GM23338 (cell line): Measurements from ENCODE around the gene CFAP97. TPM values are rescaled to one million over a fixed set of nuclear protein-coding genes. Genes with fewer than 3 reads are reported as not detected.

Experiments
- ATAC-seq: fragments of 200-7000 bp; cut with Tn5 transposase; 3 replicates; pipeline ENCODE4 v1.9.1; 2020
- DNase-seq: peaks from one replicate; pipeline ENCODE4 v3.0.0-alpha.2; 2015; ENCODE audit warnings: low spot score
- H2AFZ ChIP-seq: fragments of 200-600 bp; sonication (generic); 2 replicates; pipeline ENCODE4 v1.8.0; 2016; ENCODE audit warnings: antibody characterized with exemption, mild to moderate bottlenecking, moderate library complexity
- H3F3A ChIP-seq: fragments of 200-600 bp; sonication (generic); replicated peaks from 2 replicates; pipeline ENCODE4 v1.8.0; 2017; ENCODE audit warnings: antibody characterized with exemption, mixed run types, low read depth
- H3K27ac ChIP-seq: fragments of 200-600 bp; sonication (generic); 2 replicates; pipeline ENCODE4 v1.6.1; 2016; ENCODE audit warnings: low read depth
- H3K27me3 ChIP-seq: fragments of 200-600 bp; sonication (generic); 2 replicates; pipeline ENCODE4 v1.8.0; 2016; ENCODE audit warnings: mild to moderate bottlenecking, mixed run types, moderate library complexity; ENCODE audit not compliant: insufficient read depth
- H3K36me3 ChIP-seq: fragments of 200-600 bp; sonication (generic); 2 replicates; pipeline ENCODE4 v1.8.0; 2016; ENCODE audit warnings: mild to moderate bottlenecking; ENCODE audit not compliant: insufficient read depth
- H3K4me1 ChIP-seq: fragments of 200-600 bp; sonication (generic); 2 replicates; pipeline ENCODE4 v1.8.0; 2016; ENCODE audit warnings: mild to moderate bottlenecking, moderate library complexity; ENCODE audit not compliant: insufficient read depth
- H3K4me2 ChIP-seq: fragments of 200-600 bp; sonication (generic); 2 replicates; pipeline ENCODE4 v1.7.1; 2017; ENCODE audit warnings: mixed run types
- H3K4me3 ChIP-seq: fragments of 200-600 bp; sonication (generic); 2 replicates; pipeline ENCODE4 v1.6.1; 2016; ENCODE audit warnings: mixed run types
- H3K79me2 ChIP-seq: fragments of 200-600 bp; sonication (generic); replicated peaks from 2 replicates; pipeline ENCODE4 v1.8.0; 2017; ENCODE audit warnings: mild to moderate bottlenecking; ENCODE audit not compliant: insufficient read depth
- H3K9me2 ChIP-seq: fragments of 200-600 bp; sonication (generic); 2 replicates; pipeline ENCODE4 v1.8.0; 2017; ENCODE audit not compliant: insufficient read depth
- H4K20me1 ChIP-seq: fragments of 200-600 bp; sonication (generic); replicated peaks from 2 replicates; pipeline ENCODE4 v1.8.0; 2017; ENCODE audit warnings: mild to moderate bottlenecking; ENCODE audit not compliant: insufficient read depth
- H3K27ac Mint-ChIP-seq: 2 replicates; pipeline ENCODE4 v1.8.0; 2020; ENCODE audit warnings: inconsistent platforms, mild to moderate bottlenecking, moderate library complexity, mixed read lengths
- H3K27me3 Mint-ChIP-seq: 3 replicates; pipeline ENCODE4 v1.8.0; 2022; ENCODE audit warnings: low read depth, mild to moderate bottlenecking, moderate library complexity, mixed read lengths, inconsistent platforms; ENCODE audit not compliant: insufficient read depth, poor library complexity
- H3K36me3 Mint-ChIP-seq: 3 replicates; pipeline ENCODE4 v1.8.0; 2021; ENCODE audit warnings: low read depth, mild to moderate bottlenecking, inconsistent platforms, moderate library complexity, mixed read lengths
- H3K4me1 Mint-ChIP-seq: 3 replicates; pipeline ENCODE4 v1.8.0; 2020; ENCODE audit warnings: mild to moderate bottlenecking, inconsistent platforms, mixed read lengths
- H3K4me3 Mint-ChIP-seq: 3 replicates; pipeline ENCODE4 v1.8.0; 2021; ENCODE audit warnings: moderate library complexity, mild to moderate bottlenecking, inconsistent platforms, mixed read lengths
- H3K9me3 Mint-ChIP-seq: 3 replicates; pipeline ENCODE4 v1.8.0; 2020; ENCODE audit warnings: moderate library complexity, mild to moderate bottlenecking, inconsistent platforms, mixed read lengths
- CREB1 ChIP-seq: fragments of 250-450 bp; sonication (Bioruptor Pico); IDR thresholded peaks from 2 replicates; pipeline ENCODE4 v1.5.0; 2020; ENCODE audit warnings: low read depth, mild to moderate bottlenecking, moderate library complexity
- EZH2 ChIP-seq: fragments of 200-600 bp; sonication (generic); IDR thresholded peaks from one replicate; pipeline ENCODE4 v1.8.0; 2017; ENCODE audit warnings: antibody characterized with exemption, mild to moderate bottlenecking, low read depth; ENCODE audit not compliant: unreplicated experiment
- EZH2phosphoT487 ChIP-seq: fragments of 200-600 bp; sonication (generic); IDR thresholded peaks from one replicate; pipeline ENCODE4 v1.8.1; 2018; ENCODE audit warnings: antibody characterized with exemption; ENCODE audit not compliant: unreplicated experiment
- JUNB ChIP-seq: IDR thresholded peaks from one replicate; pipeline ENCODE4 v1.6.1; 2016; ENCODE audit warnings: antibody characterized with exemption; ENCODE audit not compliant: unreplicated experiment
- NANOG ChIP-seq: IDR thresholded peaks from 2 replicates; pipeline ENCODE4 v1.6.1; 2016; ENCODE audit warnings: antibody characterized with exemption, borderline replicate concordance
- POLR2AphosphoS5 ChIP-seq: IDR thresholded peaks from 2 replicates; pipeline ENCODE4 v1.6.1; 2016; ENCODE audit warnings: antibody characterized with exemption, low read depth
- STAT1 ChIP-seq: IDR thresholded peaks from one replicate; pipeline ENCODE4 v1.6.1; 2016; ENCODE audit warnings: antibody characterized with exemption; ENCODE audit not compliant: unreplicated experiment
- ZNF114 ChIP-seq: fragments of 250-450 bp; sonication (Bioruptor Pico); IDR thresholded peaks from 2 replicates; pipeline ENCODE4 v1.5.0; 2020; ENCODE audit warnings: mild to moderate bottlenecking, moderate library complexity
- ZNF331 ChIP-seq: fragments of 250-450 bp; sonication (Bioruptor Pico); IDR thresholded peaks from 2 replicates; pipeline ENCODE4 v1.5.0; 2020; ENCODE audit warnings: low read depth, mild to moderate bottlenecking, moderate library complexity
- polyA plus RNA-seq: library from polyadenylated mRNA; unstranded; fragments of >200 nt; fragmentation: Nextera tagmentation; extraction: Ambion mirVana; gene quantifications from 2 replicates; pipeline ENCODE4 v1.2.1, GENCODE V29; 2016
- total RNA-seq: library from RNA; depleted of rRNA; stranded (reverse); fragments of >200 nt; shearing (Covaris generic); gene quantifications from 2 replicates; pipeline ENCODE4 v1.2.3, GENCODE V29; 2014
- TF ChIP-seq, protein P1 (sequence below), 2 experiments: fragments of 200-600 bp in 1 of 2; sonication (generic) in 1 of 2; conservative IDR thresholded peaks; 2 replicates each; pipeline versions ENCODE4 v1.5.1 to v1.6.1; 2016 to 2017; ENCODE audit warnings: antibody characterized with exemption in 2 of 2, low read depth in 2 of 2, mild to moderate bottlenecking in 2 of 2, moderate library complexity in 1 of 2
- TF ChIP-seq, protein P2 (sequence below): IDR thresholded peaks from 2 replicates; pipeline ENCODE4 v1.6.1; 2016; ENCODE audit warnings: antibody characterized with exemption
- TF ChIP-seq, protein P3 (sequence below): fragments of 250-450 bp; sonication (Bioruptor Pico); IDR thresholded peaks from 2 replicates; pipeline ENCODE4 v1.5.0; 2020; ENCODE audit warnings: mild to moderate bottlenecking, moderate library complexity

Gene CFAP97
- total and polyA plus RNA-seq, 2 experiments from 2014 or later = 37.7 to 73.3 TPM

DNA sequence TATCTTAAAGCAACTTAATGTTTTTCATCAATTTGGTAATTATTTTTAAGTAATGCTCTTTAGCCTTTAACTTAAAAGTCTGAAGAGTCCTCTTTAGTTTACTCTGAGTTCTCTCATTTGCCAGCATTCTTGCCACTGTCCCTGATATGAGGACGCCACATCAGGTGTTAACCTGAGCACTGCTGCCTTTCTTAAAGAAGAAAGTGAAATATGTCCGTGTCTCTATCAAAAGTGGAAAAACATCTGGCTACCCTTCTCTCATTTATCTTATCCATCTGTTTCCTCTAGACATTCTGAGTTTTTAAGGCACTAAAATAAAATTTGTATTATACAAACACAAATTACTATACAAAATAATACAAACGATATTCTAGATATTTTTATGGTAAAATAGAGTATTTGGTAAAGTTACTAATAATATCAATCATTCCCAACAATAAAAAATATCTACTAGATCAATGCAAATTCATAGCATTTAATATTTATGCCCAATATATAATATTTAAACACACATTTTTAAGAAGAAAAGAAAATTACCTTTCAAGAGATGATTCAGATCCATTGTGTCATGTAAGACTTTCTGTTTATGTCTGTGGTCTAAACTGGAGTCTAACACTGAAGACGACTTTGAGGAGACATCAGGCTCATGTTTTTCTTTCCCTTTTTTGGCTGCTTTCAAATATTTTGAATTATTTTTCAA, 14.0 kb downstream of the CFAP97 start (continued):
- no peak for TF ChIP-seq EZH2
- TF ChIP-seq, protein P1, sequence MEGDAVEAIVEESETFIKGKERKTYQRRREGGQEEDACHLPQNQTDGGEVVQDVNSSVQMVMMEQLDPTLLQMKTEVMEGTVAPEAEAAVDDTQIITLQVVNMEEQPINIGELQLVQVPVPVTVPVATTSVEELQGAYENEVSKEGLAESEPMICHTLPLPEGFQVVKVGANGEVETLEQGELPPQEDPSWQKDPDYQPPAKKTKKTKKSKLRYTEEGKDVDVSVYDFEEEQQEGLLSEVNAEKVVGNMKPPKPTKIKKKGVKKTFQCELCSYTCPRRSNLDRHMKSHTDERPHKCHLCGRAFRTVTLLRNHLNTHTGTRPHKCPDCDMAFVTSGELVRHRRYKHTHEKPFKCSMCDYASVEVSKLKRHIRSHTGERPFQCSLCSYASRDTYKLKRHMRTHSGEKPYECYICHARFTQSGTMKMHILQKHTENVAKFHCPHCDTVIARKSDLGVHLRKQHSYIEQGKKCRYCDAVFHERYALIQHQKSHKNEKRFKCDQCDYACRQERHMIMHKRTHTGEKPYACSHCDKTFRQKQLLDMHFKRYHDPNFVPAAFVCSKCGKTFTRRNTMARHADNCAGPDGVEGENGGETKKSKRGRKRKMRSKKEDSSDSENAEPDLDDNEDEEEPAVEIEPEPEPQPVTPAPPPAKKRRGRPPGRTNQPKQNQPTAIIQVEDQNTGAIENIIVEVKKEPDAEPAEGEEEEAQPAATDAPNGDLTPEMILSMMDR (conservative IDR thresholded peaks at IDR 0.05; ENCODE audit: low read depth in 2 of 2) = no peak
- no peak for TF ChIP-seq POLR2AphosphoS5
- no peak for TF ChIP-seq EZH2phosphoT487
- no peak for TF ChIP-seq NANOG
- no peak for TF ChIP-seq CREB1

DNA sequence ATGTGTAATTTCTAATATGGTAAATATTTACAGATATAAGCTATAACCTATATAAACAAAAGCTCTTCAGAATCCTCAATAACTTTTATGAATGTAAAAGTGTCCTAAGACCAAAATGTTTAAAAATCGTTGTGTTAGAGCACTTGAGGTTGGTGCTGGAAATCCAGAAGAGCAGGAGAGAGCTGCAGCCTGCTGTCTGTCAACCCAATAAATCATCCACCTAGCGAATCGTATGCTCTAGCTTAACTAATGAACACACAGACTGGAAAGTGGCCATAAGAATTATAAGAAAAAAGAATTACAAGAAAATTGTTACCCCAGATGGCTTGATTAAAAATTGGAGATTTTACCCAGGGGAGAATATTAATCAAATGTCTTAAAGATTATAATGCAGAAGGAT, 17.0 kb downstream of the CFAP97 start:
- H4K20me1 ChIP-seq = no peaks in the 10 kb centered on the region
- no peak overlapping the region for H3K27ac Mint-ChIP-seq
- peaks cover 23% of the 10 kb centered on the region for H3K4me1 Mint-ChIP-seq
- H3K27ac ChIP-seq = no peak overlapping the region
- H3K79me2 ChIP-seq = 0 out of 2 replicates have a peak, but pooled peaks cover 9% of the 10 kb centered on the region
- no peaks in the 10 kb centered on the region for H3F3A ChIP-seq
- H2AFZ ChIP-seq = no peak overlapping the region
- H3K27me3 ChIP-seq = no peaks in the 10 kb centered on the region
- H3K36me3 ChIP-seq = no peaks in the 10 kb centered on the region
- H3K4me1 ChIP-seq = peaks cover 29% of the 10 kb centered on the region
- no peaks in the 10 kb centered on the region for H3K9me3 Mint-ChIP-seq
- H3K27me3 Mint-ChIP-seq = peaks cover 1% of the 10 kb centered on the region
- no peak overlapping the region for H3K4me3 ChIP-seq
- DNase-seq (no peak), ATAC-seq (no peak)
- peaks cover 14% of the 10 kb centered on the region for H3K36me3 Mint-ChIP-seq
- no peak overlapping the region for H3K4me3 Mint-ChIP-seq
- no peaks in the 10 kb centered on the region for H3K9me2 ChIP-seq
- H3K4me2 ChIP-seq = no peak overlapping the region
- TF ChIP-seq, protein P2, sequence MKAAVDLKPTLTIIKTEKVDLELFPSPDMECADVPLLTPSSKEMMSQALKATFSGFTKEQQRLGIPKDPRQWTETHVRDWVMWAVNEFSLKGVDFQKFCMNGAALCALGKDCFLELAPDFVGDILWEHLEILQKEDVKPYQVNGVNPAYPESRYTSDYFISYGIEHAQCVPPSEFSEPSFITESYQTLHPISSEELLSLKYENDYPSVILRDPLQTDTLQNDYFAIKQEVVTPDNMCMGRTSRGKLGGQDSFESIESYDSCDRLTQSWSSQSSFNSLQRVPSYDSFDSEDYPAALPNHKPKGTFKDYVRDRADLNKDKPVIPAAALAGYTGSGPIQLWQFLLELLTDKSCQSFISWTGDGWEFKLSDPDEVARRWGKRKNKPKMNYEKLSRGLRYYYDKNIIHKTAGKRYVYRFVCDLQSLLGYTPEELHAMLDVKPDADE = no peak
- TF ChIP-seq, protein P3, sequence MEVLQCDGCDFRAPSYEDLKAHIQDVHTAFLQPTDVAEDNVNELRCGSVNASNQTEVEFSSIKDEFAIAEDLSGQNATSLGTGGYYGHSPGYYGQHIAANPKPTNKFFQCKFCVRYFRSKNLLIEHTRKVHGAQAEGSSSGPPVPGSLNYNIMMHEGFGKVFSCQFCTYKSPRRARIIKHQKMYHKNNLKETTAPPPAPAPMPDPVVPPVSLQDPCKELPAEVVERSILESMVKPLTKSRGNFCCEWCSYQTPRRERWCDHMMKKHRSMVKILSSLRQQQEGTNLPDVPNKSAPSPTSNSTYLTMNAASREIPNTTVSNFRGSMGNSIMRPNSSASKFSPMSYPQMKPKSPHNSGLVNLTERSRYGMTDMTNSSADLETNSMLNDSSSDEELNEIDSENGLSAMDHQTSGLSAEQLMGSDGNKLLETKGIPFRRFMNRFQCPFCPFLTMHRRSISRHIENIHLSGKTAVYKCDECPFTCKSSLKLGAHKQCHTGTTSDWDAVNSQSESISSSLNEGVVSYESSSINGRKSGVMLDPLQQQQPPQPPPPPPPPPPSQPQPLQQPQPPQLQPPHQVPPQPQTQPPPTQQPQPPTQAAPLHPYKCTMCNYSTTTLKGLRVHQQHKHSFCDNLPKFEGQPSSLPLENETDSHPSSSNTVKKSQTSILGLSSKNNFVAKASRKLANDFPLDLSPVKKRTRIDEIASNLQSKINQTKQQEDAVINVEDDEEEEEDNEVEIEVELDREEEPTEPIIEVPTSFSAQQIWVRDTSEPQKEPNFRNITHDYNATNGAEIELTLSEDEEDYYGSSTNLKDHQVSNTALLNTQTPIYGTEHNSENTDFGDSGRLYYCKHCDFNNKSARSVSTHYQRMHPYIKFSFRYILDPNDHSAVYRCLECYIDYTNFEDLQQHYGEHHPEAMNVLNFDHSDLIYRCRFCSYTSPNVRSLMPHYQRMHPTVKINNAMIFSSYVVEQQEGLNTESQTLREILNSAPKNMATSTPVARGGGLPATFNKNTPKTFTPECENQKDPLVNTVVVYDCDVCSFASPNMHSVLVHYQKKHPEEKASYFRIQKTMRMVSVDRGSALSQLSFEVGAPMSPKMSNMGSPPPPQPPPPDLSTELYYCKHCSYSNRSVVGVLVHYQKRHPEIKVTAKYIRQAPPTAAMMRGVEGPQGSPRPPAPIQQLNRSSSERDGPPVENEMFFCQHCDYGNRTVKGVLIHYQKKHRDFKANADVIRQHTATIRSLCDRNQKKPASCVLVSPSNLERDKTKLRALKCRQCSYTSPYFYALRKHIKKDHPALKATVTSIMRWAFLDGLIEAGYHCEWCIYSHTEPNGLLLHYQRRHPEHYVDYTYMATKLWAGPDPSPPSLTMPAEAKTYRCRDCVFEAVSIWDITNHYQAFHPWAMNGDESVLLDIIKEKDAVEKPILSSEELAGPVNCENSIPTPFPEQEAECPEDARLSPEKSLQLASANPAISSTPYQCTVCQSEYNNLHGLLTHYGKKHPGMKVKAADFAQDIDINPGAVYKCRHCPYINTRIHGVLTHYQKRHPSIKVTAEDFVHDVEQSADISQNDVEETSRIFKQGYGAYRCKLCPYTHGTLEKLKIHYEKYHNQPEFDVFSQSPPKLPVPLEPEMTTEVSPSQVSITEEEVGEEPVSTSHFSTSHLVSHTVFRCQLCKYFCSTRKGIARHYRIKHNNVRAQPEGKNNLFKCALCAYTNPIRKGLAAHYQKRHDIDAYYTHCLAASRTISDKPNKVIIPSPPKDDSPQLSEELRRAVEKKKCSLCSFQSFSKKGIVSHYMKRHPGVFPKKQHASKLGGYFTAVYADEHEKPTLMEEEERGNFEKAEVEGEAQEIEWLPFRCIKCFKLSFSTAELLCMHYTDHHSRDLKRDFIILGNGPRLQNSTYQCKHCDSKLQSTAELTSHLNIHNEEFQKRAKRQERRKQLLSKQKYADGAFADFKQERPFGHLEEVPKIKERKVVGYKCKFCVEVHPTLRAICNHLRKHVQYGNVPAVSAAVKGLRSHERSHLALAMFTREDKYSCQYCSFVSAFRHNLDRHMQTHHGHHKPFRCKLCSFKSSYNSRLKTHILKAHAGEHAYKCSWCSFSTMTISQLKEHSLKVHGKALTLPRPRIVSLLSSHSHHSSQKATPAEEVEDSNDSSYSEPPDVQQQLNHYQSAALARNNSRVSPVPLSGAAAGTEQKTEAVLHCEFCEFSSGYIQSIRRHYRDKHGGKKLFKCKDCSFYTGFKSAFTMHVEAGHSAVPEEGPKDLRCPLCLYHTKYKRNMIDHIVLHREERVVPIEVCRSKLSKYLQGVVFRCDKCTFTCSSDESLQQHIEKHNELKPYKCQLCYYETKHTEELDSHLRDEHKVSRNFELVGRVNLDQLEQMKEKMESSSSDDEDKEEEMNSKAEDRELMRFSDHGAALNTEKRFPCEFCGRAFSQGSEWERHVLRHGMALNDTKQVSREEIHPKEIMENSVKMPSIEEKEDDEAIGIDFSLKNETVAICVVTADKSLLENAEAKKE (CRISPR knock-in tag) = no peak
- TF ChIP-seq, protein P1 (conservative IDR thresholded peaks at IDR 0.05; ENCODE audit: low read depth in 2 of 2) = no peak
- TF ChIP-seq ZNF331 (no peak), POLR2AphosphoS5 (no peak), EZH2 (no peak), JUNB (no peak), STAT1 (no peak), CREB1 (no peak), ZNF114 (CRISPR knock-in tag) (no peak), EZH2phosphoT487 (no peak)
